Measurements from ENCODE around the gene RFPL2. TPM values are rescaled to one million over a fixed set of nuclear protein-coding genes. Genes with fewer than 3 reads are reported as not detected.

Gene RFPL2
- total RNA-seq, 1 experiment from 2014 or later, result 2.8 TPM

Other genes with a start within 250 kb of the RFPL2 start
- gene SLC5A1, start 161.8 kb downstream of the RFPL2 start, total RNA-seq (2014; rRNA removed; shearing (Covaris generic); ENCODE audit: low replicate concordance), result not detected in 2 replicates
- not detected in 2 replicates for gene C22orf42, start 45.8 kb downstream of the RFPL2 start, total RNA-seq (2014; rRNA removed; shearing (Covaris generic); ENCODE audit: low replicate concordance)
- gene SLC5A4, start 50.3 kb upstream of the RFPL2 start, total RNA-seq (2014; rRNA removed; shearing (Covaris generic); ENCODE audit: low replicate concordance), result 0.10 TPM in 1 of 2 replicates, not detected in the other
- not detected in 2 replicates for gene RFPL3, start 152.8 kb upstream of the RFPL2 start, total RNA-seq (2014; rRNA removed; shearing (Covaris generic); ENCODE audit: low replicate concordance)
- 258 and 298 TPM in 2 replicates for gene RTCB, start 207.2 kb upstream of the RFPL2 start, total RNA-seq (2014; rRNA removed; shearing (Covaris generic); ENCODE audit: low replicate concordance)